PFSK-1 (cell line): ENCODE results near the gene CHRND.

Experiments used
- FOXP2 ChIP-seq: optimal IDR thresholded peaks from 2 replicates; pipeline ENCODE3; 2011; ENCODE audit warnings: borderline replicate concordance, control low read depth, inconsistent platforms; ENCODE audit not compliant: insufficient read depth; ENCODE audit errors: extremely low read length, extremely low read depth
- POLR2AphosphoS5 ChIP-seq: IDR thresholded peaks from 2 replicates; pipeline ENCODE4 v1.6.1; 2012; ENCODE audit warnings: low read depth, mild to moderate bottlenecking, control low read depth, low read length, moderate library complexity
- SIN3A ChIP-seq: IDR thresholded peaks from 2 replicates; pipeline ENCODE4 v1.6.1; 2012; ENCODE audit warnings: mild to moderate bottlenecking, low read length, moderate library complexity, borderline replicate concordance; ENCODE audit not compliant: insufficient read depth
- TAF1 ChIP-seq: IDR thresholded peaks from 2 replicates; pipeline ENCODE4 v1.6.1; 2012; ENCODE audit warnings: low read length, control low read depth, borderline replicate concordance; ENCODE audit not compliant: insufficient read depth
- TF ChIP-seq, protein P1 (sequence below), 2 experiments: IDR thresholded peaks; 2 replicates each; pipeline versions ENCODE4 v1.6.1 to v1.8.0; 2011 to 2012; ENCODE audit warnings: low read depth in 2 of 2, low read length in 2 of 2, control low read depth in 1 of 2, inconsistent platforms in 1 of 2, mild to moderate bottlenecking in 1 of 2, moderate library complexity in 1 of 2; ENCODE audit not compliant: insufficient read depth in 1 of 2

- TF ChIP-seq TAF1 = no peak
- TF ChIP-seq SIN3A = no peak
- TF ChIP-seq POLR2AphosphoS5 = no peak
- TF ChIP-seq, protein P1, sequence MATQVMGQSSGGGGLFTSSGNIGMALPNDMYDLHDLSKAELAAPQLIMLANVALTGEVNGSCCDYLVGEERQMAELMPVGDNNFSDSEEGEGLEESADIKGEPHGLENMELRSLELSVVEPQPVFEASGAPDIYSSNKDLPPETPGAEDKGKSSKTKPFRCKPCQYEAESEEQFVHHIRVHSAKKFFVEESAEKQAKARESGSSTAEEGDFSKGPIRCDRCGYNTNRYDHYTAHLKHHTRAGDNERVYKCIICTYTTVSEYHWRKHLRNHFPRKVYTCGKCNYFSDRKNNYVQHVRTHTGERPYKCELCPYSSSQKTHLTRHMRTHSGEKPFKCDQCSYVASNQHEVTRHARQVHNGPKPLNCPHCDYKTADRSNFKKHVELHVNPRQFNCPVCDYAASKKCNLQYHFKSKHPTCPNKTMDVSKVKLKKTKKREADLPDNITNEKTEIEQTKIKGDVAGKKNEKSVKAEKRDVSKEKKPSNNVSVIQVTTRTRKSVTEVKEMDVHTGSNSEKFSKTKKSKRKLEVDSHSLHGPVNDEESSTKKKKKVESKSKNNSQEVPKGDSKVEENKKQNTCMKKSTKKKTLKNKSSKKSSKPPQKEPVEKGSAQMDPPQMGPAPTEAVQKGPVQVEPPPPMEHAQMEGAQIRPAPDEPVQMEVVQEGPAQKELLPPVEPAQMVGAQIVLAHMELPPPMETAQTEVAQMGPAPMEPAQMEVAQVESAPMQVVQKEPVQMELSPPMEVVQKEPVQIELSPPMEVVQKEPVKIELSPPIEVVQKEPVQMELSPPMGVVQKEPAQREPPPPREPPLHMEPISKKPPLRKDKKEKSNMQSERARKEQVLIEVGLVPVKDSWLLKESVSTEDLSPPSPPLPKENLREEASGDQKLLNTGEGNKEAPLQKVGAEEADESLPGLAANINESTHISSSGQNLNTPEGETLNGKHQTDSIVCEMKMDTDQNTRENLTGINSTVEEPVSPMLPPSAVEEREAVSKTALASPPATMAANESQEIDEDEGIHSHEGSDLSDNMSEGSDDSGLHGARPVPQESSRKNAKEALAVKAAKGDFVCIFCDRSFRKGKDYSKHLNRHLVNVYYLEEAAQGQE (IDR thresholded peaks at IDR 0.05; ENCODE audit: insufficient read depth in 1 of 2, low read depth in 2 of 2, low read length in 2 of 2) = no peak
- no peak for TF ChIP-seq FOXP2
These were observed 14.5 kb upstream of the CHRND start for GRCh38 chr2:232511336-232511890.
